Colonic mucosa (tissue), 4 donors: ENCODE data around the gene FARP2. TPM values are rescaled to one million over a fixed set of nuclear protein-coding genes. Genes with fewer than 3 reads are reported as not detected.
"Not testable (repeated sequence)": the region's sequence is repeated elsewhere in the genome, so short reads cannot be mapped to it uniquely, and the experiment has no call there.

Experiments
- DNase-seq: peaks from one replicate; pipeline ENCODE4 v3.0.0-alpha.2; 2020
- H3K27ac ChIP-seq: fragments of 200-600 bp; one replicate; pipeline ENCODE4 v1.8.0; 2021
- H3K27me3 ChIP-seq: fragments of 200-600 bp; one replicate; pipeline ENCODE4 v1.8.0; 2021
- H3K36me3 ChIP-seq: fragments of 200-600 bp; one replicate; pipeline ENCODE4 v1.8.0; 2021
- H3K4me1 ChIP-seq: fragments of 200-600 bp; one replicate; pipeline ENCODE4 v1.8.0; 2021; ENCODE audit warnings: mild to moderate bottlenecking
- H3K4me3 ChIP-seq: fragments of 200-600 bp; one replicate; pipeline ENCODE4 v1.8.0; 2021
- H3K9ac ChIP-seq, 2 donors: one replicate each; pipeline ENCODE4 v1.7.0; 2013; ENCODE audit warnings: control low read depth in 2 of 2, low read depth in 2 of 2, low read length in 2 of 2
- H3K9me3 ChIP-seq: fragments of 200-600 bp; one replicate; pipeline ENCODE4 v1.8.0; 2021
- intact Hi-C: fragments of 100-400 bp; cut with DNase I; formaldehyde crosslinking; loops from one replicate; pipeline ENCODE4 v1.14.1; 2022
- total RNA-seq, 2 donors: library from RNA; stranded (reverse); fragmentation: NEBNext Ultra II Directional in 1 of 2; extraction: Animal tissue kit (Norgen Biotek cat#: 25700) in 1 of 2; gene quantifications; one replicate each; pipeline ENCODE4 v1.2.1, GENCODE V29; 2021
- TF ChIP-seq, protein P1 (sequence below): fragments of 200-600 bp; IDR thresholded peaks from one replicate; pipeline ENCODE4 v1.8.0; 2022; ENCODE audit warnings: antibody characterized with exemption, mild to moderate bottlenecking
- donor health status: healthy.
- donor health status: DM: no; HTN: no; CAD: no.
- donor health status: DM: no; HTN: no; CAD: no.

Gene FARP2
- total RNA-seq, 2 donors from 2014 or later: 107 to 122 TPM

DNA sequence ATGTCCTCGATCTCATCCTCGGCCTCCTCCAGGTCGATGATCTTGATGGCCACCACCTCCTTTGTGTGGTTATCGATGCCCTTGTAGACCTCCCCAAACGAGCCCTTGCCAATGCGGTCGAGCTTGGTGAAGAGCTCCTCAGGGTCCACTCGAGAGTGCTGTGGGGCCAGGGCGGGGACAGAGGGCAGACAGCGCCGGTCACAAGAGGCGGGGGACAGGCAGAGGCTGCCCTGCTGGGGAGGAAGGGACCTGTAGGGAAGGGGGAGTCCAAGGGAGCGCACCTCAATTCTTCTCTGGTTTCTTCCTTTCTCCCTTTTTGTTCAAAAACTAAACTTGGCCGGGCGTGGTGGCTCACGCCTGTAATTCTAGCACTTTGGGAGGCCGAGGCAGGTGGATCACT, 145.5 kb downstream of the FARP2 start:
- intact Hi-C loops: no loop called here
- H3K9me3 ChIP-seq: no peaks in the 10 kb centered on the region
- TF ChIP-seq, protein P1, sequence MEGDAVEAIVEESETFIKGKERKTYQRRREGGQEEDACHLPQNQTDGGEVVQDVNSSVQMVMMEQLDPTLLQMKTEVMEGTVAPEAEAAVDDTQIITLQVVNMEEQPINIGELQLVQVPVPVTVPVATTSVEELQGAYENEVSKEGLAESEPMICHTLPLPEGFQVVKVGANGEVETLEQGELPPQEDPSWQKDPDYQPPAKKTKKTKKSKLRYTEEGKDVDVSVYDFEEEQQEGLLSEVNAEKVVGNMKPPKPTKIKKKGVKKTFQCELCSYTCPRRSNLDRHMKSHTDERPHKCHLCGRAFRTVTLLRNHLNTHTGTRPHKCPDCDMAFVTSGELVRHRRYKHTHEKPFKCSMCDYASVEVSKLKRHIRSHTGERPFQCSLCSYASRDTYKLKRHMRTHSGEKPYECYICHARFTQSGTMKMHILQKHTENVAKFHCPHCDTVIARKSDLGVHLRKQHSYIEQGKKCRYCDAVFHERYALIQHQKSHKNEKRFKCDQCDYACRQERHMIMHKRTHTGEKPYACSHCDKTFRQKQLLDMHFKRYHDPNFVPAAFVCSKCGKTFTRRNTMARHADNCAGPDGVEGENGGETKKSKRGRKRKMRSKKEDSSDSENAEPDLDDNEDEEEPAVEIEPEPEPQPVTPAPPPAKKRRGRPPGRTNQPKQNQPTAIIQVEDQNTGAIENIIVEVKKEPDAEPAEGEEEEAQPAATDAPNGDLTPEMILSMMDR: no peak
- no peaks in the 10 kb centered on the region for H3K27me3 ChIP-seq
- DNase-seq: no peak
- H3K9ac ChIP-seq: no peak overlapping the region
- no peak overlapping the region for H3K27ac ChIP-seq
- no peak overlapping the region for H3K4me3 ChIP-seq
- no peaks in the 10 kb centered on the region for H3K36me3 ChIP-seq
- no peaks in the 10 kb centered on the region for H3K4me1 ChIP-seq

DNA sequence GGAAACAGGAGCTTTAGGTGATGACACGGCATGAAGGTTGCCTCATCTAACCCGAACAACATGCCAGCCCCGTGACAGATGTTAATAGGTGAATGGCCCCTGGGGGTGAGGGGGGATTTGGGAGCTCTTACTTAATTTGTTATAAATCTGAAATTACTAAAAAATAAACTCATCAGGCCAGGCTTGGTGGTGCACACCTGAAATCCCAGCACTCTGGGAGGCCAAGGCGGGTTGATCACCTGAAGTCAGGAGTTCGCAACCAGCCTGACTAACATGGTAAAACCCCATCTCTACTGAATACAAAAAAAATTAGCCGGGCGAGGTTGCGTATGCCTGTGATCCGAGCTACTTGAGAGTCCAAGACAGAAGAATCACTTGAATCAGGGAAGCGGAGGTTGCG, 146.2 kb downstream of the FARP2 start:
- intact Hi-C loops: no loop called here
- H3K27me3 ChIP-seq: no peaks in the 10 kb centered on the region
- no peak overlapping the region for H3K9ac ChIP-seq
- H3K4me1 ChIP-seq: no peaks in the 10 kb centered on the region
- H3K36me3 ChIP-seq: no peaks in the 10 kb centered on the region
- no peak overlapping the region for H3K27ac ChIP-seq
- no peak overlapping the region for H3K4me3 ChIP-seq
- H3K9me3 ChIP-seq: no peaks in the 10 kb centered on the region
- TF ChIP-seq, protein P1: no peak
- DNase-seq: no peak

DNA sequence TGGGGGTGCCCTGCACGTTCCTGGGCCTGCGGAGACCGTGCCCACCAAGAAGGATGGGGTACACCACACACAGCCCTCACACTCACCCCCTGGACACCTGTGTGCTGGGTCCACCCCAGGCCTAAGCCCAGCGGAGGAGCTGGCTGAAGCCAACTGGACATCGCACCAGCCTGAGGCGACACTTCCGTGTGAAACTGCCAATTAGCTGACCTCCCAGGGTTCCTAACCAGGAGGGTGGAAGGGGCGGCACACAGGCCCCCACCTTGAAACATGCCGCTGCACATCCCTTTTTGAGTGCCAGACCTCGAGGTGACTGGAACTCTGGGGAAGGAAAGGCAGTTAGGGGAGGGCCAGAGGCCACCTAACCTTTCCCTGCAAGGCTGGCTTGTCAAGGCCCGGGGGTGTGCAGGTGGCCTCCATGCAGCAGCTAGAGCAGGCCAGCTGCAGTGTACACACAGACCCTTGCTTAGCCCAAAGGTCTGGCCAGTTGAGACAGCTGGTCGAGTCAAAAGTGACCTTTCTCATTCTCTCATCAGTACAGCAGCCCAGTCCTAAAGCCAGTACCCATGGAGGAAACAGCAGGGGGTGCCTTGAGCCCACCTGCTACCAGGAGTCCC, 147.8 kb downstream of the FARP2 start:
- Histone ChIP-seq H3K9me3 (no peaks in the 10 kb centered on the region), H3K4me3 (no peak overlapping the region), H3K27me3 (no peaks in the 10 kb centered on the region), H3K27ac (no peak overlapping the region), H3K4me1 (peaks cover under 1% of the 10 kb centered on the region), H3K9ac (no peak overlapping the region), H3K36me3 (no peaks in the 10 kb centered on the region)
- TF ChIP-seq, protein P1: no peak
- DNase-seq: no peak
- intact Hi-C loops: no loop called here

DNA sequence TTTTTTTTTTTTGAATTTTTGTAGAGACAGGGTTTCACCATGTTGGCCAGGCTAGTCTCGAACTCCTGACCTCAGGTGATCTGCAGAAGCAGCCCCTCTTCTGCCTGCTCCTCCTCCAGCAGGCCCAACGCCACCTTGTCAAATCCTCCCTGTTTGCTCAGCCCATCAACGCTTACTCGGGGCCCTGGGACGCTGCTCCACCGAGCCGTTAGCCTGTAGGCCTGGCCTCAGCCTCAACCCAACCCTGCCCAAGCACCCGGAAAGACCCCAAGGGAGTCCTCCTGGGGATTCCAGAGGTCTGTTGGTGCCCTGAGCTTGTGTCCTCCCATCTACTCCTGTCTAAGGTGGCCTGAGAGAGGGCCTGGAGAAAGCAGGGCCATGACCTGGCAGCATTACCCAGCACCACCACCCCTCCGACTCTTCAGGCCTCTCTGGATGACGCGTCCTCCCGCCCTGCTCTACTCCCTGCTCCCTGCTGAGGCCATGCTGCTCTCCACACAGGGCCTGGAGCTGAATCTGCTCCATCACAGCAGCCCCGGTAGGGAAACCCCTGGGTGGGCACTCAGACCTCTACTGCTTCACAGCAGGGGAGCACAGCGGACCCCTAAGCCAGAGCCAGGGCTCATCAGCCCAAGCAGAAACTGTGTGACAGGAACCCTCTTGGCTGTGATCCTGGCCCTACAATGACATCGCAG, 149.1 kb downstream of the FARP2 start:
- Histone ChIP-seq H3K36me3 (no peaks in the 10 kb centered on the region), H3K27ac (no peak overlapping the region), H3K4me3 (no peak overlapping the region), H3K9ac (no peak overlapping the region), H3K9me3 (no peaks in the 10 kb centered on the region), H3K27me3 (no peaks in the 10 kb centered on the region), H3K4me1 (peaks cover 8% of the 10 kb centered on the region)
- TF ChIP-seq, protein P1: no peak
- intact Hi-C loops: no loop called here
- DNase-seq: no peak

DNA sequence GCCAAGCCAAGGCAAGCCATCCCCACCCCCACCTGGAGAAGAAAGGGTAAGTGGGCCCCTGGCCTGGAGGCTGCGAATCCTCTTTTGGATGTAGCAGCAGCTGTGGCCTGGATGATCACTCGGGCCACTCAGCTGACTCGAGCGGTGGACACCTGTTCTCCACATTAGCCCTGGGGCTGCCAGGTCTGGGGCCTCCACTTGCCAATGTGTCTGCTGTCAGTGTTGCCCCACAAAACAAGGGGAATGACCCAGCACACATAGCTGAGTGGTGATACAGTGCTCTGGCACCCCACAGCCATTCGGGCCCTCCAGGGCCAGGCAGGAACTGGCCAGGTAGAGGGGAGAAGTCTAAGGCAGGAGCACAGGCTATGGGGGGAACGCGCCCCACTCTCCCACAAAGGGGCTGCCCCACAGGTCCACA, 149.7 kb downstream of the FARP2 start:
- Histone ChIP-seq H3K4me1 (peaks cover 8% of the 10 kb centered on the region), H3K36me3 (no peaks in the 10 kb centered on the region), H3K4me3 (no peak overlapping the region), H3K27me3 (no peaks in the 10 kb centered on the region), H3K27ac (no peak overlapping the region), H3K9me3 (no peaks in the 10 kb centered on the region), H3K9ac (no peak overlapping the region)
- intact Hi-C loops: no loop called here
- TF ChIP-seq, protein P1: no peak
- DNase-seq: no peak

DNA sequence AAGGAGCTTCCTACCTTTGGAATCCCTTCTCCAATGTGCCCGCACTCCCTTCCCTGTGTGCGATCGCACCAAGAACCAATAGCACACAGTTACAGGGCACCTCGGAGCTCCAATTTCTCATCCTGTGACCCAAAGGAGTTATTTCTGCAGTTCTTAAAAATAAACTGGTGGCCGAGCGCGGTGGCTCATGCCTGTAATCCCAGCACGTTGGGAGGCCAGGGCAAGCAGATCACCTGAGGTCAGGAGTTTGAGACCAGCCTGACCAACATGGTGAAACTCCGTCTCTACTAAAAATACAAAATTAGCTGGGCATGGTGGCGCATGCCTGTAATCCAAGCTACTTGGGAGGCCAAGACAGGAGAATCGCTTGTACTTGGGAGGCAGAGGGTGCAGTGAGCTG, 150.2 kb downstream of the FARP2 start:
- not testable (repeated sequence) for H3K9ac ChIP-seq

More for the DNA sequence above, 150.2 kb downstream of the FARP2 start:
- H3K36me3 ChIP-seq, H3K4me1 ChIP-seq, H3K27me3 ChIP-seq, DNase-seq, H3K4me3 ChIP-seq, intact Hi-C loops, H3K9me3 ChIP-seq, H3K27ac ChIP-seq: not testable (repeated sequence)
